CD4-positive, alpha-beta T cell treated with Interleukin-4 for 1 hour (primary cell): ENCODE results near the gene PI4K2B.
"Not testable (repeated sequence)": the region's sequence is repeated elsewhere in the genome, so short reads cannot be mapped to it uniquely, and the experiment has no call there.

Source experiments
- DNase-seq, 2 donors: peaks; one replicate each; pipeline ENCODE4 v3.0.0-alpha.2; 2020 to 2022

Gene PI4K2B

DNA sequence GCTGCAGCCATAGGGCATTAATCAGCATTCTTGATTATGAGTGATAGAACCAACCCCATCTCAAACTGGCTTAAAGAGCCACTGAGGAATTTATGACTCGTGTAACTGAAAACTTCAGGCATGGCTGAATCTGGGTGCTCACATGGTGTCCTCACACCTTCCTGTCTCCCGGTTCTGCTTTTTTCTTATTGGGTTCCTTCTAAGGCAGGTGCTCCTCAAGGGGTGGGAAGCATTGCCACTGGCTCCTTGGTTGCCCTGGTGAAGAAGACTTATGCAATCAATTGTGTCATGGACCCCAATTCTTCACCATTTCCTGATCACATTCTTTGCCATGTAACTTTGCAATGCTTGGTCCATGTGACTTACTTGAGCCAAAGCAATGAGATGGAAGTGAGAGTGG, 74.5 kb downstream of the PI4K2B start:
- DNase-seq, result no peak

DNA sequence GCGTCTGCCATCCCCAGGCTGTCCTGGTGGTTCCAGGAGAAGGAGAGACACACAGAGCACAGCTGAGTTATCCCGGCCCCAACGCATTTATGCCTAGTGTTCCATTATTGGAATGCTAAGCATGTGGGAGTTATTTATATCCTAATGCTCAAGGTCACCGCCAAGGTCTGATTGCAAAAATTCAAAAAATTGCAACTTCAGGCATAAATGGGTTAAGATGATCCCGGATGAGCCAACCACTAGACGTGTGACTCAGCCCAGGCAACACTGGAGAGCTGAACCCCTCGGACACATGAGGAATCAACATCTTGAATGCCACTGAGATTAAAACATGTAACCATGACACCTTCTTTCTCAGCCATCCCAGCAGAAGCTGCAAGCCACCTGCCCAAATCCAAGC, 74.9 kb downstream of the PI4K2B start:
- no peak for DNase-seq

DNA sequence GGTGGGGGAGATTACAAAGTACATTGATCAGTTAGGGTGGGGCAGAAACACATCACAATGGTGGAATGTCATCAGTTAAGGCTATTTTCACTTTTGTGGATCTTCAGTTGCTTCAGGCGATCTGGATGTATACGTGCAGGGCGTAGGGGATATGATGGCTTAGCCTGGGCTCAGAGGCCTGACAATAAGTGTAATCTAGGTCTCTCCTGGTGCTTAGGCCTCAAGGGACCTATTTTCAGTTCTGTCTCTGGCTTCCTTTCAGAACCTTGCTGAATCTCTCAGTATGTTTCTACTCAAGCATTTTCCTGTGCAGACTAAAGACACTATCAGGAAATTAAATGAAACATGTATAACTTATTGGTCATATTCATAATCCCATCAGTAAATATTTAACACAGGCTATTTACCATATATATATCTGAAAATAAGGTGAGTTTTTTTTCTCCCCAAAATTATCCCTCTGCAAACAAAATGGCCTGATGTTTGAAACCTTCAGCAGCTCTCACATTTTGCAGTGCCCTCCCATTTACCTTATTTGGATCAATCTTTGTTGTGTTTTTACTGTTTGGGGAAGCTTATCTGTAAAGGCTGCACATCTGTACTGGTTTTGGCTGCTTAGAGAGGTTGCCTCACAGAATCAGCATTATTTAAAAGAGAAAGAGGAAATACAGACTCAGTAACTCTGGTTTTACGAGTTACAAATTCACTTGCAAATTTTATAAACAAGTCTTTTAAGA, 76.4 kb downstream of the PI4K2B start:
- DNase-seq, result no peak

DNA sequence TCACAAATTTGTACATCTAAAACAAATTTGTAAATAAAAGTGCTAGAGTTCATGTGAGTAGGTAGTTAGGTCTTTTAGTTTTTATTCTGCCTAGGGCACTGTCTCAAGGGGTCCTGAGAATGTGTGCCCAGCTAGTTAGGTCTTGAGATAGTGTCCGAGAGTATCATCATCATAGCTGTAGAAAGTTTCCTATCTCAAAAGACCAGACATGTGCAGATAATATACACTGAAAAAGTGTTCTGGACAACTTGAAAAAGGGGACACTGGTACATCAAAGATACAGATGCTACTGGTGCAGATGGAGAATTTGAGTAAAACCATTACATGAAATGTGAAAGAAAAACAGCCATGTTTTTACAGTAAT, 77.0 kb downstream of the PI4K2B start:
- no peak for DNase-seq

GRCh38 chr4:25312496-25313200, 78.8 kb downstream of the PI4K2B start, which contains the start of gene ZCCHC4:
Gene ZCCHC4, plus strand, starts transcription at chr4:25312774. Its CDS starts 36 bp downstream, at chr4:25312810.
- peak; percentile 86 to 91 for DNase-seq

DNA sequence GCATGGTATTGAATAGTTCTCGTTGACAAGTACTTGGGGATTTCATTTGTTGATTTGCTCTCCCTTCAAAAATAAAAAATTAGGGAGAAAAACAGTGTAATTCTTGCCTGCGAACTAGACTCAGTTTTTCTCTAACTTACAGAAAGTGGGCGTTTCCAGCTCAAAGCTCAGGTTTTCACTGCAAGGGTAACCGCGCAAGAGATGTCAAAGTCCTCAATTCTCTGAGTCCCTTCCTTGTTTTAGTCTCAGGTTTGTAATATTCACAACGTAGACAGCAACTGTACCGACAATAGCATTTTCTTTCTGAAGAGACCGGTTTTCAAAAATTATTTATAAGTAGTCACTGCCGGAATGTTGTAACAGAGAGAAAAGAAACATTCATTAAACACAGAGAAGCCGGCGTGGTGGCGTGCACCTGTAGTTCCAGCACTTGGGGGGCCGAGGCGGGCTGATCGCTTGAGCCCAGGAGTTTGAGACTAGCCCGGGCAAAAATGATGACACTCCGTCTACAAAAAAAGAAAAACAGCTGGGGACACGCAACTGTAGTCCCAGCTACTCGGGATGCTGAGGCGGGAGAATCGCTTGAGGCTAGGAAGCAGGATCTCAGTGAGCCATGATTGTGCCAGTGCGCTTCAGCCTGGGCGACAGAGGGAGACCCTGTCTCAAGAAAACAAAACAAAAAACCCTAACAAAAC, 79.5 kb downstream of the PI4K2B start:
- no peak for DNase-seq

GRCh38 chr4:25320336-25320735, 86.5 kb downstream of the PI4K2B start:
- no peak for DNase-seq

DNA sequence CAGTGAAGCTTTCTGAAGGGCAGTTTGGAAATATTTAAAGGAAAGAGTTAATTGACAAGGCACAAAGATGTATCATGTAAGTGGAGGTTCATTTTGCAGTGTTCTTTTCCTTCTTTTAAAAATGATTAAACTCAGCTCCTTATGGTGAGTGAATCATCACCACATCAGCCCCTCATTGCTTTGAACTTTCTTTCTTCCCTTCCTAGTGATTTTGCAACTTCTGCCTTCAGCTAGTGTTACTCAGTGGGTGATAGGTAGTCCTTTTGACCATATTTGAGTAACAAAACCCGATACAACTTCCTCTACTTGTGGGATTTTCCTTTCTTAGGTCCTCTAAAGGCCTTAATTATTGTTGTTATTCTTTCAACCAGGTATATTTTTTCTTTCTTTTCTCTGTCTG, 86.9 kb downstream of the PI4K2B start:
- DNase-seq, result no peak

DNA sequence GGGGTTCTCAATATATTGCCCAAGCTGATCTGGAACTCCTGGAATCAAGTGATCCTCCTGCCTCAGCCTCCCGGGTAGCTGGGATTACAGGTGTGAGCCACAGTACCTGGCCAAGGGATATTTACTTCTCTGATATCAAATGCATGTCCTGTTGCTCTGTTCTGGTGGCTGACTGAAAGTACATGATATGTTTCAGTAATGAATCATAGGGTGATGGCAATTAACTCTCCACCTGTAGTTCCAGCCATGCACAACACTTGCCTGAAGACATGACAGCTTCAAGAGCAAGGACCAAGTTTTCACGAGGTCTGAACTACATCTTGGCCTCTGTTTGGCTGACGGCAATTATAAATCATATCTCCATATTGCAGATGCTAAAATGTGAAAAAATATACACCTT, 87.9 kb downstream of the PI4K2B start:
- no peak for DNase-seq

GRCh38 chr4:25328463-25328862, 94.6 kb downstream of the PI4K2B start:
- not testable (repeated sequence) for DNase-seq
